Astrocyte of the cerebellum (primary cell): ENCODE data around the gene CXCR6.

Experiments
- DNase-seq: peaks from one replicate; pipeline ENCODE4 v3.0.0-alpha.2; 2011; ENCODE audit warnings: low read depth
- H3K4me3 ChIP-seq: 2 replicates; pipeline ENCODE4 v1.5.1; 2011; ENCODE audit warnings: mild to moderate bottlenecking, low read depth, low read length, moderate library complexity
- CTCF ChIP-seq: IDR thresholded peaks from 2 replicates; pipeline ENCODE4 v1.5.1; 2012; ENCODE audit warnings: low read length, low read depth, moderate library complexity, mild to moderate bottlenecking; ENCODE audit errors: missing control alignments
- in situ Hi-C: cut with HindIII; loops from 2 replicates; pipeline ENCODE4 v1.10.0; 2017; ENCODE audit warnings: low sequenced_read_pairs

CXCR6 gene

GRCh38 chr3:45946875-45947274, 3.6 kb downstream of the CXCR6 start:
- no peak overlapping the region for H3K4me3 ChIP-seq
- in situ Hi-C loops, result loop anchor here (25.0 kb wide), 1 partner anchor 140 kb away; no protein-coding TSS in a partner anchor
- no peak for DNase-seq
- no peak for TF ChIP-seq CTCF

- TF ChIP-seq CTCF, result no peak
- in situ Hi-C loops, result loop anchor here (25.0 kb wide), 1 partner anchor 140 kb away; no protein-coding TSS in a partner anchor
- DNase-seq, result no peak
- no peak overlapping the region for H3K4me3 ChIP-seq
These were observed 4.1 kb downstream of the CXCR6 start for GRCh38 chr3:45947361-45947760.

GRCh38 chr3:45948311-45948781, 5.1 kb downstream of the CXCR6 start:
- no peak for DNase-seq
- no peak overlapping the region for H3K4me3 ChIP-seq
- no peak for TF ChIP-seq CTCF
- in situ Hi-C loops, result loop anchor here (25.0 kb wide), 1 partner anchor 139 kb away; no protein-coding TSS in a partner anchor

GRCh38 chr3:45948881-45949280, 5.6 kb downstream of the CXCR6 start:
- H3K4me3 ChIP-seq, result no peak overlapping the region
- in situ Hi-C loops, result loop anchor here (25.0 kb wide), 1 partner anchor 138 kb away; no protein-coding TSS in a partner anchor
- TF ChIP-seq CTCF, result no peak
- DNase-seq, result no peak

- no peak for TF ChIP-seq CTCF
- no peak for DNase-seq
- no peak overlapping the region for H3K4me3 ChIP-seq
- in situ Hi-C loops, result loop anchor here (25.0 kb wide), 1 partner anchor 138 kb away; no protein-coding TSS in a partner anchor
These were observed 6.2 kb downstream of the CXCR6 start for GRCh38 chr3:45949432-45949831.

- in situ Hi-C loops, result no loop called here
- no peak for TF ChIP-seq CTCF
- no peak overlapping the region for H3K4me3 ChIP-seq
- DNase-seq, result no peak
These were observed 6.9 kb downstream of the CXCR6 start for GRCh38 chr3:45950131-45950530.
